Glutamatergic neuron (in vitro differentiated cells): ENCODE measurements around the gene TRMT2A. TPM values are rescaled to one million over a fixed set of nuclear protein-coding genes. Genes with fewer than 3 reads are reported as not detected.

ENCODE experiments used
- DNase-seq: peaks from one replicate; pipeline ENCODE4 v3.0.0; 2022
- H3K27ac Mint-ChIP-seq: one replicate; pipeline ENCODE4 v1.8.0; 2020; ENCODE audit warnings: mild to moderate bottlenecking, mixed read lengths, inconsistent platforms; ENCODE audit not compliant: unreplicated experiment
- H3K27me3 Mint-ChIP-seq: one replicate; pipeline ENCODE4 v1.8.0; 2020; ENCODE audit warnings: mild to moderate bottlenecking, moderate library complexity, mixed read lengths, inconsistent platforms; ENCODE audit not compliant: unreplicated experiment
- H3K36me3 Mint-ChIP-seq: one replicate; pipeline ENCODE4 v1.8.0; 2020; ENCODE audit warnings: mild to moderate bottlenecking, mixed read lengths, inconsistent platforms; ENCODE audit not compliant: unreplicated experiment
- H3K4me1 Mint-ChIP-seq: one replicate; pipeline ENCODE4 v1.8.0; 2020; ENCODE audit warnings: mild to moderate bottlenecking, low read depth, mixed read lengths, inconsistent platforms; ENCODE audit not compliant: unreplicated experiment
- H3K4me3 Mint-ChIP-seq: one replicate; pipeline ENCODE4 v1.8.0; 2020; ENCODE audit warnings: mild to moderate bottlenecking, mixed read lengths, inconsistent platforms; ENCODE audit not compliant: unreplicated experiment
- H3K9me3 Mint-ChIP-seq: one replicate; pipeline ENCODE4 v1.8.0; 2020; ENCODE audit warnings: mild to moderate bottlenecking, moderate library complexity, mixed read lengths, inconsistent platforms; ENCODE audit not compliant: unreplicated experiment
- CTCF ChIP-seq: fragments of 200-600 bp; sonication (generic); IDR thresholded peaks from one replicate; pipeline ENCODE4 v1.5.0; 2021; ENCODE audit not compliant: partially characterized antibody, unreplicated experiment
- total RNA-seq: library from RNA; stranded (reverse); fragmentation: NEBNext Ultra II Directional; extraction: Animal tissue kit (Norgen Biotek cat#: 25700); gene quantifications from one replicate; pipeline ENCODE4 v1.2.1, GENCODE V29; 2021; ENCODE audit not compliant: unreplicated experiment

TRMT2A gene
- total RNA-seq, 1 donor from 2014 or later: 62.1 TPM

- H3K4me3 Mint-ChIP-seq: no peak overlapping the region
- H3K27me3 Mint-ChIP-seq: peaks cover 7% of the 10 kb centered on the region
- H3K9me3 Mint-ChIP-seq: peaks cover 10% of the 10 kb centered on the region
- H3K36me3 Mint-ChIP-seq: no peaks in the 10 kb centered on the region
- H3K27ac Mint-ChIP-seq: no peak overlapping the region
- DNase-seq: no peak
- no peak for TF ChIP-seq CTCF
- no peaks in the 10 kb centered on the region for H3K4me1 Mint-ChIP-seq
Observed at GRCh38 chr22:20064545-20065262, 52.3 kb downstream of the TRMT2A start.

GRCh38 chr22:20064140-20064480 is 52.9 kb downstream of the TRMT2A start:
- Mint-ChIP-seq H3K4me1 (no peaks in the 10 kb centered on the region), H3K27me3 (peaks cover 7% of the 10 kb centered on the region), H3K27ac (no peak overlapping the region), H3K4me3 (no peak overlapping the region), H3K36me3 (no peaks in the 10 kb centered on the region), H3K9me3 (peaks cover 10% of the 10 kb centered on the region)
- no peak for TF ChIP-seq CTCF
- DNase-seq: no peak

- H3K4me1 Mint-ChIP-seq: no peaks in the 10 kb centered on the region
- no peak for TF ChIP-seq CTCF
- peaks cover 7% of the 10 kb centered on the region for H3K9me3 Mint-ChIP-seq
- DNase-seq: no peak
- H3K4me3 Mint-ChIP-seq: no peak overlapping the region
- peaks cover 4% of the 10 kb centered on the region for H3K27me3 Mint-ChIP-seq
- H3K27ac Mint-ChIP-seq: no peak overlapping the region
- H3K36me3 Mint-ChIP-seq: no peaks in the 10 kb centered on the region
Observed at GRCh38 chr22:20063271-20064139, 53.5 kb downstream of the TRMT2A start.

- H3K36me3 Mint-ChIP-seq: no peaks in the 10 kb centered on the region
- no peaks in the 10 kb centered on the region for H3K4me1 Mint-ChIP-seq
- no peak for TF ChIP-seq CTCF
- peaks cover 6% of the 10 kb centered on the region for H3K27me3 Mint-ChIP-seq
- H3K9me3 Mint-ChIP-seq: peaks cover 6% of the 10 kb centered on the region
- H3K4me3 Mint-ChIP-seq: peak overlapping the region; percentile 55
- no peak for DNase-seq
- H3K27ac Mint-ChIP-seq: peak overlapping the region; percentile 33
Observed at GRCh38 chr22:20062766-20063083, 54.3 kb downstream of the TRMT2A start.
